GM21526 (cell line): ENCODE measurements around the gene DOK5.

ENCODE experiments used
- ATAC-seq: cut with Tn5 transposase; IDR thresholded peaks from one replicate; pipeline ENCODE4 v1.9.1; 2021; ENCODE audit warnings: moderate library complexity; ENCODE audit not compliant: unreplicated experiment, low FRiP score

Gene DOK5

GRCh38 chr20:54640800-54641199 lies 165.4 kb downstream of the DOK5 start:
- no peak for ATAC-seq

GRCh38 chr20:54642864-54643667 lies 167.7 kb downstream of the DOK5 start:
- no peak for ATAC-seq

GRCh38 chr20:54643761-54644160 lies 168.4 kb downstream of the DOK5 start:
- no peak for ATAC-seq

GRCh38 chr20:54645445-54646155 lies 170.2 kb downstream of the DOK5 start:
- no peak for ATAC-seq

- ATAC-seq = no peak
These were observed 170.7 kb downstream of the DOK5 start for GRCh38 chr20:54646156-54646517.

- no peak for ATAC-seq
These were observed 173.2 kb downstream of the DOK5 start for GRCh38 chr20:54648421-54649142.

- ATAC-seq = peak; percentile 74
These were observed 174.1 kb downstream of the DOK5 start for GRCh38 chr20:54649511-54649962.

- ATAC-seq = no peak
These were observed 174.8 kb downstream of the DOK5 start for GRCh38 chr20:54650052-54650719.

GRCh38 chr20:54651252-54651651 lies 175.9 kb downstream of the DOK5 start:
- no peak for ATAC-seq

GRCh38 chr20:54654450-54654849 lies 179.1 kb downstream of the DOK5 start:
- ATAC-seq = no peak

- no peak for ATAC-seq
These were observed 182.0 kb downstream of the DOK5 start for GRCh38 chr20:54657268-54657826.

GRCh38 chr20:54658525-54658924 lies 183.1 kb downstream of the DOK5 start:
- ATAC-seq = no peak

GRCh38 chr20:54661265-54661664 lies 185.9 kb downstream of the DOK5 start:
- ATAC-seq = no peak

GRCh38 chr20:54661880-54662465 lies 186.6 kb downstream of the DOK5 start:
- no peak for ATAC-seq

- no peak for ATAC-seq
These were observed 190.4 kb downstream of the DOK5 start for GRCh38 chr20:54665812-54666211.

- ATAC-seq = peak; percentile 78
These were observed 193.1 kb downstream of the DOK5 start for GRCh38 chr20:54668271-54669039.

GRCh38 chr20:54669040-54669363 lies 193.6 kb downstream of the DOK5 start:
- ATAC-seq = no peak

GRCh38 chr20:54678253-54678652 lies 202.9 kb downstream of the DOK5 start:
- no peak for ATAC-seq

- no peak for ATAC-seq
These were observed 205.0 kb downstream of the DOK5 start for GRCh38 chr20:54680439-54680838.
